ENCODE data around the gene MTHFR.

The MTHFR gene

GRCh38 chr1:11802616-11802972, 3.2 kb downstream of the MTHFR start:
- H3K4me2 ChIP-seq (ENCODE audit: low read length): peak overlapping the region; percentile 98
- H3K9ac ChIP-seq (ENCODE audit: low read depth, low read length): peak overlapping the region; percentile 66
- peak overlapping the region; percentile 76 for H3K4me3 ChIP-seq (ENCODE audit: low read length)
- H3K27me3 ChIP-seq (ENCODE audit: control insufficient read depth, insufficient read depth, low read length): no peaks in the 10 kb centered on the region
- no peaks in the 10 kb centered on the region for H3K9me3 ChIP-seq (replicated peaks; ENCODE audit: low read length)
- peaks cover 47% of the 10 kb centered on the region for H3K4me1 ChIP-seq (ENCODE audit: control insufficient read depth, insufficient read depth, low read length)
- H3K36me3 ChIP-seq (ENCODE audit: insufficient read depth, low read length): peaks cover 21% of the 10 kb centered on the region

- Histone ChIP-seq H3K36me3 (ENCODE audit: insufficient read depth, low read length) (peaks cover 22% of the 10 kb centered on the region), H3K4me3 (ENCODE audit: low read length) (no peak overlapping the region), H3K27me3 (ENCODE audit: control insufficient read depth, insufficient read depth, low read length) (no peaks in the 10 kb centered on the region), H3K9me3 (replicated peaks; ENCODE audit: low read length) (no peaks in the 10 kb centered on the region), H3K9ac (ENCODE audit: low read depth, low read length) (no peak overlapping the region), H3K4me1 (ENCODE audit: control insufficient read depth, insufficient read depth, low read length) (peaks cover 42% of the 10 kb centered on the region), H3K4me2 (ENCODE audit: low read length) (no peak overlapping the region)
These were observed 4.9 kb downstream of the MTHFR start for GRCh38 chr1:11800756-11801433.

- no peak overlapping the region for H3K9ac ChIP-seq (ENCODE audit: low read depth, low read length)
- H3K4me1 ChIP-seq (ENCODE audit: control insufficient read depth, insufficient read depth, low read length): peaks cover 41% of the 10 kb centered on the region
- no peak overlapping the region for H3K4me2 ChIP-seq (ENCODE audit: low read length)
- peaks cover 27% of the 10 kb centered on the region for H3K36me3 ChIP-seq (ENCODE audit: insufficient read depth, low read length)
- H3K9me3 ChIP-seq (replicated peaks; ENCODE audit: low read length): no peaks in the 10 kb centered on the region
- H3K27me3 ChIP-seq (ENCODE audit: control insufficient read depth, insufficient read depth, low read length): no peaks in the 10 kb centered on the region
- no peak overlapping the region for H3K4me3 ChIP-seq (ENCODE audit: low read length)
These were observed 5.4 kb downstream of the MTHFR start for GRCh38 chr1:11800391-11800755.

GRCh38 chr1:11799896-11800295, 5.9 kb downstream of the MTHFR start:
- H3K9ac ChIP-seq (ENCODE audit: low read depth, low read length): no peak overlapping the region
- no peak overlapping the region for H3K4me2 ChIP-seq (ENCODE audit: low read length)
- no peaks in the 10 kb centered on the region for H3K9me3 ChIP-seq (replicated peaks; ENCODE audit: low read length)
- H3K27me3 ChIP-seq (ENCODE audit: control insufficient read depth, insufficient read depth, low read length): no peaks in the 10 kb centered on the region
- H3K4me1 ChIP-seq (ENCODE audit: control insufficient read depth, insufficient read depth, low read length): peaks cover 37% of the 10 kb centered on the region
- no peak overlapping the region for H3K4me3 ChIP-seq (ENCODE audit: low read length)
- H3K36me3 ChIP-seq (ENCODE audit: insufficient read depth, low read length): peaks cover 30% of the 10 kb centered on the region

- no peak overlapping the region for H3K4me2 ChIP-seq (ENCODE audit: low read length)
- no peaks in the 10 kb centered on the region for H3K27me3 ChIP-seq (ENCODE audit: control insufficient read depth, insufficient read depth, low read length)
- H3K36me3 ChIP-seq (ENCODE audit: insufficient read depth, low read length): peaks cover 38% of the 10 kb centered on the region
- H3K4me3 ChIP-seq (ENCODE audit: low read length): no peak overlapping the region
- no peak overlapping the region for H3K9ac ChIP-seq (ENCODE audit: low read depth, low read length)
- H3K9me3 ChIP-seq (replicated peaks; ENCODE audit: low read length): no peaks in the 10 kb centered on the region
- peaks cover 29% of the 10 kb centered on the region for H3K4me1 ChIP-seq (ENCODE audit: control insufficient read depth, insufficient read depth, low read length)
These were observed 6.7 kb downstream of the MTHFR start for GRCh38 chr1:11799099-11799498.

- Histone ChIP-seq H3K9ac (ENCODE audit: low read depth, low read length) (no peak overlapping the region), H3K9me3 (replicated peaks; ENCODE audit: low read length) (no peaks in the 10 kb centered on the region), H3K4me1 (ENCODE audit: control insufficient read depth, insufficient read depth, low read length) (peaks cover 14% of the 10 kb centered on the region), H3K4me2 (ENCODE audit: low read length) (no peak overlapping the region), H3K4me3 (ENCODE audit: low read length) (no peak overlapping the region), H3K27me3 (ENCODE audit: control insufficient read depth, insufficient read depth, low read length) (no peaks in the 10 kb centered on the region), H3K36me3 (ENCODE audit: insufficient read depth, low read length) (peaks cover 39% of the 10 kb centered on the region)
These were observed 8.1 kb downstream of the MTHFR start for GRCh38 chr1:11797525-11798216.

- Histone ChIP-seq H3K9ac (ENCODE audit: low read depth, low read length) (no peak overlapping the region), H3K36me3 (ENCODE audit: insufficient read depth, low read length) (peaks cover 37% of the 10 kb centered on the region), H3K4me2 (ENCODE audit: low read length) (peak overlapping the region; percentile 4), H3K9me3 (replicated peaks; ENCODE audit: low read length) (no peaks in the 10 kb centered on the region), H3K27me3 (ENCODE audit: control insufficient read depth, insufficient read depth, low read length) (no peaks in the 10 kb centered on the region), H3K4me1 (ENCODE audit: control insufficient read depth, insufficient read depth, low read length) (peaks cover 9% of the 10 kb centered on the region), H3K4me3 (ENCODE audit: low read length) (no peak overlapping the region)
These were observed 9.5 kb downstream of the MTHFR start for GRCh38 chr1:11796036-11796828.

GRCh38 chr1:11795238-11795890, 10.4 kb downstream of the MTHFR start:
- H3K27me3 ChIP-seq (ENCODE audit: control insufficient read depth, insufficient read depth, low read length): no peaks in the 10 kb centered on the region
- H3K9ac ChIP-seq (ENCODE audit: low read depth, low read length): no peak overlapping the region
- peaks cover 29% of the 10 kb centered on the region for H3K36me3 ChIP-seq (ENCODE audit: insufficient read depth, low read length)
- H3K4me1 ChIP-seq (ENCODE audit: control insufficient read depth, insufficient read depth, low read length): peaks cover 18% of the 10 kb centered on the region
- no peaks in the 10 kb centered on the region for H3K9me3 ChIP-seq (replicated peaks; ENCODE audit: low read length)
- H3K4me2 ChIP-seq (ENCODE audit: low read length): no peak overlapping the region
- H3K4me3 ChIP-seq (ENCODE audit: low read length): no peak overlapping the region

GRCh38 chr1:11794446-11795237, 11.1 kb downstream of the MTHFR start:
- peaks cover 27% of the 10 kb centered on the region for H3K36me3 ChIP-seq (ENCODE audit: insufficient read depth, low read length)
- peaks cover 21% of the 10 kb centered on the region for H3K4me1 ChIP-seq (ENCODE audit: control insufficient read depth, insufficient read depth, low read length)
- H3K9ac ChIP-seq (ENCODE audit: low read depth, low read length): no peak overlapping the region
- no peak overlapping the region for H3K4me2 ChIP-seq (ENCODE audit: low read length)
- no peaks in the 10 kb centered on the region for H3K9me3 ChIP-seq (replicated peaks; ENCODE audit: low read length)
- no peaks in the 10 kb centered on the region for H3K27me3 ChIP-seq (ENCODE audit: control insufficient read depth, insufficient read depth, low read length)
- H3K4me3 ChIP-seq (ENCODE audit: low read length): no peak overlapping the region

GRCh38 chr1:11793819-11794218, 11.9 kb downstream of the MTHFR start:
- Histone ChIP-seq H3K9me3 (replicated peaks; ENCODE audit: low read length) (no peaks in the 10 kb centered on the region), H3K9ac (ENCODE audit: low read depth, low read length) (no peak overlapping the region), H3K27me3 (ENCODE audit: control insufficient read depth, insufficient read depth, low read length) (no peaks in the 10 kb centered on the region), H3K4me2 (ENCODE audit: low read length) (no peak overlapping the region), H3K4me3 (ENCODE audit: low read length) (no peak overlapping the region), H3K36me3 (ENCODE audit: insufficient read depth, low read length) (peaks cover 27% of the 10 kb centered on the region), H3K4me1 (ENCODE audit: control insufficient read depth, insufficient read depth, low read length) (peaks cover 21% of the 10 kb centered on the region)

GRCh38 chr1:11792106-11792505, 13.7 kb downstream of the MTHFR start:
- peaks cover 27% of the 10 kb centered on the region for H3K36me3 ChIP-seq (ENCODE audit: insufficient read depth, low read length)
- H3K9me3 ChIP-seq (replicated peaks; ENCODE audit: low read length): no peaks in the 10 kb centered on the region
- H3K4me2 ChIP-seq (ENCODE audit: low read length): no peak overlapping the region
- H3K27me3 ChIP-seq (ENCODE audit: control insufficient read depth, insufficient read depth, low read length): no peaks in the 10 kb centered on the region
- no peak overlapping the region for H3K4me3 ChIP-seq (ENCODE audit: low read length)
- H3K9ac ChIP-seq (ENCODE audit: low read depth, low read length): no peak overlapping the region
- H3K4me1 ChIP-seq (ENCODE audit: control insufficient read depth, insufficient read depth, low read length): peaks cover 31% of the 10 kb centered on the region
